Mesendoderm (in vitro differentiated cells): ENCODE measurements around the gene PDP2.
A peak's percentile ranks its signal among the peaks of the same experiment; 100 is the strongest.

Experiments
- DNase-seq: peaks from one replicate; pipeline ENCODE4 v3.0.0; 2013
- H2AK5ac ChIP-seq: 2 replicates; pipeline ENCODE4 v1.6.1; 2013; ENCODE audit warnings: low read length, inconsistent platforms
- H2BK120ac ChIP-seq: 2 replicates; pipeline ENCODE4 v1.6.1; 2013; ENCODE audit warnings: low read depth, mild to moderate bottlenecking, low read length, moderate library complexity, mixed read lengths
- H2BK15ac ChIP-seq: replicated peaks from 2 replicates; pipeline ENCODE4 v1.6.1; 2013; ENCODE audit warnings: low read depth, mild to moderate bottlenecking, moderate library complexity
- H2BK5ac ChIP-seq: 2 replicates; pipeline ENCODE4 v1.6.1; 2013; ENCODE audit warnings: low read length, inconsistent platforms
- H3K18ac ChIP-seq: 2 replicates; pipeline ENCODE4 v1.6.1; 2013; ENCODE audit warnings: mild to moderate bottlenecking, low read length, mixed read lengths
- H3K23ac ChIP-seq: one replicate; pipeline ENCODE4 v1.6.1; 2013; ENCODE audit warnings: low read length
- H3K27ac ChIP-seq: 2 replicates; pipeline ENCODE4 v1.5.1; 2013; ENCODE audit warnings: low read depth, mild to moderate bottlenecking, inconsistent platforms, low read length, moderate library complexity
- H3K27me3 ChIP-seq: 2 replicates; pipeline ENCODE4 v1.6.1; 2013; ENCODE audit warnings: low read length, control low read depth, mild to moderate bottlenecking, inconsistent platforms; ENCODE audit not compliant: insufficient read depth, poor library complexity
- H3K36me3 ChIP-seq: 2 replicates; pipeline ENCODE4 v1.6.1; 2013; ENCODE audit warnings: low read length, inconsistent platforms; ENCODE audit not compliant: control insufficient read depth, insufficient read depth
- H3K4ac ChIP-seq: one replicate; pipeline ENCODE4 v1.6.1; 2013; ENCODE audit warnings: low read depth, mild to moderate bottlenecking, low read length, moderate library complexity
- H3K4me1 ChIP-seq: 2 replicates; pipeline ENCODE4 v1.6.1; 2013; ENCODE audit warnings: low read depth, low read length, inconsistent platforms; ENCODE audit not compliant: control insufficient read depth
- H3K4me2 ChIP-seq: 2 replicates; pipeline ENCODE4 v1.6.1; 2013; ENCODE audit warnings: low read length
- H3K4me3 ChIP-seq: 2 replicates; pipeline ENCODE4 v1.5.1; 2013; ENCODE audit warnings: mild to moderate bottlenecking, low read length
- H3K56ac ChIP-seq: one replicate; pipeline ENCODE4 v1.6.1; 2013; ENCODE audit warnings: low read length
- H3K79me1 ChIP-seq: 2 replicates; pipeline ENCODE4 v1.6.1; 2013; ENCODE audit warnings: low read length, inconsistent platforms
- H3K79me2 ChIP-seq: 2 replicates; pipeline ENCODE4 v1.6.1; 2013; ENCODE audit warnings: mild to moderate bottlenecking, low read length; ENCODE audit not compliant: control insufficient read depth, insufficient read depth
- H3K9ac ChIP-seq: 2 replicates; pipeline ENCODE4 v1.6.1; 2013; ENCODE audit warnings: low read length, inconsistent platforms
- H4K5ac ChIP-seq: one replicate; pipeline ENCODE4 v1.6.1; 2013; ENCODE audit warnings: low read length
- H4K8ac ChIP-seq: one replicate; pipeline ENCODE4 v1.6.1; 2013; ENCODE audit warnings: low read depth, mild to moderate bottlenecking, control low read depth, low read length, moderate library complexity
- WGBS: extraction: QIAGEN DNeasy Blood & Tissue Kit; methylation state at CpG from one replicate; pipeline ENCODE4 v1.1.7; 2013; ENCODE audit warnings: low lambda C conversion rate, missing lambda C conversion rate; ENCODE audit not compliant: insufficient coverage; ENCODE audit errors: extremely low coverage; 5-methylcytosine and 5-hydroxymethylcytosine counted together

Gene PDP2

GRCh38 chr16:66904428-66904845, 24.1 kb downstream of the PDP2 start:
- Histone ChIP-seq H3K23ac (no peak overlapping the region), H4K5ac (no peak overlapping the region), H2BK120ac (no peak overlapping the region), H3K27ac (no peak overlapping the region), H2BK15ac (no peak overlapping the region), H3K18ac (no peak overlapping the region), H3K79me2 (no peaks in the 10 kb centered on the region), H4K8ac (no peak overlapping the region), H2AK5ac (no peak overlapping the region), H2BK5ac (no peak overlapping the region), H3K27me3 (no peaks in the 10 kb centered on the region), H3K4me2 (no peak overlapping the region), H3K4ac (no peak overlapping the region), H3K4me3 (no peak overlapping the region), H3K4me1 (no peaks in the 10 kb centered on the region), H3K79me1 (no peaks in the 10 kb centered on the region), H3K56ac (no peak overlapping the region), H3K36me3 (no peaks in the 10 kb centered on the region), H3K9ac (no peak overlapping the region)
- no CpG with 5 or more reads among the region's 13 CpGs for WGBS
- no peak for DNase-seq

DNA sequence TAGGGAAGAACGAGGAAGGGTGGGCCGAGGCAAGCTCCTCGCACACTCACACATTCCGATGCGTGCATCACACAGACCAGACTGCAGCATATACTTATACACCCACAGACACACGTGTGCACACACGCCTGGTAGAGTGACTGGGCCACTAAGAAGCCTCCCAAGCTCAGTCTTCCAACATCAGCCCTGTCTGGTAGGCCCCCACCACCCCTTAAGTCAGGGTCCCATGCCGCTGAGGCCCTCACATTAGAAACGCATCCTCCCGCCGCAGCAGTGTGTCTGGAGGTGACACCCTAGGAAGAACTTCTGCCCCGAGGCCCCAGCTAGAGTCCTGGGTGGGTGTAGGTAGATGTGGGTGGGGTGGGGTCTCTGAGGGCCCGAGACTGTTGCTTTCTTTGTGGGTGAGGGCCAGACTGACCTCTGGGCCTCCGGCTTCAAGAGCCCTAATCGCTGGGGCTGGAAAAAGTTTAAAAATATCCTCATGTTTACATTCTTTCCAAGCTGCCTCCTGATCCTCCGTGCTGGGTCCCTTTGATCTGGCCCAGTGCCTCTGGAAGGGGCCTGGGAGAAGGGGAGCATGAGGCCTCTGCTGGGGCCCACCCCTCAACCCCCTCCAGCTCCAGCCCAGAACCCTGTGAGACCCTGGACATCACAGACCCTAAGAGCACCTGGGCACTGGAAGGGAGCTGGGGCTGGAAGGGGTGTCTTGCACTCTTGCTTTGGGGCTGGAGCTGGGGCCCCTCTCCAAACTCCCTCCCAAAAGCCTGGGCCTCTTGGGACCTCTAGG, 24.7 kb downstream of the PDP2 start:
- no peak overlapping the region for H2AK5ac ChIP-seq
- no peak overlapping the region for H3K9ac ChIP-seq
- no peaks in the 10 kb centered on the region for H3K36me3 ChIP-seq
- H4K5ac ChIP-seq, result no peak overlapping the region
- H2BK15ac ChIP-seq, result no peak overlapping the region
- H3K56ac ChIP-seq, result no peak overlapping the region
- WGBS, result no CpG with 5 or more reads among the region's 16 CpGs
- H3K23ac ChIP-seq, result no peak overlapping the region
- no peaks in the 10 kb centered on the region for H3K27me3 ChIP-seq
- no peak overlapping the region for H3K4me3 ChIP-seq
- no peak overlapping the region for H3K27ac ChIP-seq
- no peaks in the 10 kb centered on the region for H3K79me2 ChIP-seq
- no peak overlapping the region for H3K4ac ChIP-seq
- no peak overlapping the region for H4K8ac ChIP-seq
- H2BK5ac ChIP-seq, result no peak overlapping the region
- H3K4me1 ChIP-seq, result no peaks in the 10 kb centered on the region
- no peak overlapping the region for H3K4me2 ChIP-seq
- H3K18ac ChIP-seq, result no peak overlapping the region
- H3K79me1 ChIP-seq, result no peaks in the 10 kb centered on the region
- no peak overlapping the region for H2BK120ac ChIP-seq
- no peak for DNase-seq

DNA sequence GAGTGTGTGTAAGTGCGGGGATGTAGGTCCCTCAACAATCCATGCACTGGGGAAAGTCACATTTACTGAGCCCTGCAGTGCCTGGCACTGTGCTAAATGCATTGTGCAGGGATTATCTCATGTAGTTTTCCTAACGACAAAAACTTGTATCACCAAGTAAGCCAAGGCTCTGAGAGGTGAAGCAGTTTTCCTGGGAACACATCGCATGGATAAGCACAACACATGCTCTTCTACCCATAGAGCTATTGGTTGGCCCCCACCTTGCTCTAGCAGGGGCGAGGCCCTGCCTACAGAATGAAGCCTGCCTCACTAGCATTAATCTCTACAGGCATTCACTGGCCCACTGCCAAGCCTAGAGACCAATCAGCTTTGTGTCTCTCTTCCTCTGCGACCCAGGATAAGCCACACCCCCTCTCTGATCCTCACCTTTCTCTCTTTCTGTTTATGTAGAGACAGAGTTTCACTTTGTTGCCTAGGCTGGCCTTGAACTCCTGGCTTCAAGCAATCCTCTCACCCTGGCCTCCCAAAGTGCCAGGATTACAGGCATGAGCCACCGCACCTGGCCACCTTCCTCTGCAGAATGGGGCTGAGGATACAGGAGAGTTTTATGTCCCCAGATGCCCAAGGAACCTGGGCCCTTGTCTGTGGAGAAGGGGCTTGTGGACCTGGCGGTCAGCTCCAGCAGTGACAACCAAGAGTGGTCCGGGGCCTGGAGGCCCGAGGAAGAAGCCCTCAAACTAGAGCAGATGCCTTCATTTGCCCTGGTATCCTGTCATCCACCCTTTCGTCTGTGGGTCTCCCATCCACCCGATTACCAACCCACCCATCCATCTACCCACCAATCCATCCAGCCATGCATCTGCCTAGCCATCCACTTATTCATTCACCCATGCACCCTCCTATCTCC, 25.6 kb downstream of the PDP2 start:
- Histone ChIP-seq H3K18ac (no peak overlapping the region), H3K23ac (no peak overlapping the region), H3K79me1 (no peaks in the 10 kb centered on the region), H3K27me3 (no peaks in the 10 kb centered on the region), H3K4me2 (no peak overlapping the region), H4K8ac (no peak overlapping the region), H3K56ac (no peak overlapping the region), H2BK120ac (no peak overlapping the region), H2AK5ac (no peak overlapping the region), H3K36me3 (no peaks in the 10 kb centered on the region), H3K4me3 (no peak overlapping the region), H3K4ac (no peak overlapping the region), H2BK15ac (no peak overlapping the region), H3K9ac (no peak overlapping the region), H3K4me1 (no peaks in the 10 kb centered on the region), H2BK5ac (no peak overlapping the region), H3K27ac (no peak overlapping the region), H4K5ac (no peak overlapping the region), H3K79me2 (no peaks in the 10 kb centered on the region)
- WGBS, result no CpG with 5 or more reads among the region's 11 CpGs
- peak; percentile 55 for DNase-seq

- no peaks in the 10 kb centered on the region for H3K27me3 ChIP-seq
- no peak overlapping the region for H3K9ac ChIP-seq
- no peak overlapping the region for H3K4me2 ChIP-seq
- no peak for DNase-seq
- H3K23ac ChIP-seq, result no peak overlapping the region
- no peak overlapping the region for H2BK5ac ChIP-seq
- H2BK120ac ChIP-seq, result no peak overlapping the region
- H3K36me3 ChIP-seq, result no peaks in the 10 kb centered on the region
- no peak overlapping the region for H3K56ac ChIP-seq
- H3K79me2 ChIP-seq, result no peaks in the 10 kb centered on the region
- no peak overlapping the region for H3K4me3 ChIP-seq
- H2AK5ac ChIP-seq, result no peak overlapping the region
- H3K27ac ChIP-seq, result no peak overlapping the region
- no peak overlapping the region for H4K8ac ChIP-seq
- H3K79me1 ChIP-seq, result no peaks in the 10 kb centered on the region
- H3K18ac ChIP-seq, result no peak overlapping the region
- WGBS, result no CpG with 5 or more reads among the region's 7 CpGs
- H3K4me1 ChIP-seq, result no peaks in the 10 kb centered on the region
- no peak overlapping the region for H3K4ac ChIP-seq
- H2BK15ac ChIP-seq, result no peak overlapping the region
- no peak overlapping the region for H4K5ac ChIP-seq
Measured at GRCh38 chr16:66906916-66907836, 26.9 kb downstream of the PDP2 start.

DNA sequence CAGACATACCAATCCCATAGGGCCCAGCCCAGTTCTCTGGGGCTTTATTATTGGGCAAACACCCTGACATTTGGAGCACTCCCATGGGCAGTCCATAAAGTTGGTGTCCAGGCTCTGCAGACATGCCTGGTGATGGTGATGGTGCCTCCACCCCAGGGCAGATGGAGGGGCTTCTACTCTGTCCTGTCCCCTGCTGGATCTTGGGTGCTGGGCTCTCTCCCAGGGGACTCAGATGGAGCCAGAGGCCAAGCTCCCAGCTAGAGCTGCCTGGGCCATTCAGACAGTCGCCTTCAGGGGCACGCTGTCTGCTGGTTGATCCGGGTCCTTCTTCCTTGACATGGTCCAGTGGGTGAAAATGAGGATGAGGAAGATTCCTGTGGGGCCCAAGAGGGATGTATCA, 27.8 kb downstream of the PDP2 start:
- no peak overlapping the region for H3K4me2 ChIP-seq
- H3K9ac ChIP-seq, result no peak overlapping the region
- H2BK15ac ChIP-seq, result no peak overlapping the region
- no peaks in the 10 kb centered on the region for H3K79me1 ChIP-seq
- H3K56ac ChIP-seq, result no peak overlapping the region
- WGBS, result no CpG with 5 or more reads among the region's 3 CpGs
- H3K4ac ChIP-seq, result no peak overlapping the region
- H2BK5ac ChIP-seq, result no peak overlapping the region
- no peak overlapping the region for H3K27ac ChIP-seq
- no peak overlapping the region for H4K8ac ChIP-seq
- H2BK120ac ChIP-seq, result no peak overlapping the region
- H3K23ac ChIP-seq, result no peak overlapping the region
- H2AK5ac ChIP-seq, result no peak overlapping the region
- no peak for DNase-seq
- no peaks in the 10 kb centered on the region for H3K4me1 ChIP-seq
- H3K18ac ChIP-seq, result no peak overlapping the region
- no peaks in the 10 kb centered on the region for H3K27me3 ChIP-seq
- H3K79me2 ChIP-seq, result no peaks in the 10 kb centered on the region
- no peaks in the 10 kb centered on the region for H3K36me3 ChIP-seq
- H3K4me3 ChIP-seq, result no peak overlapping the region
- no peak overlapping the region for H4K5ac ChIP-seq
